HepG2 (cell line): Measurements from ENCODE around the gene LARP1B.

ENCODE experiments used
- EP300 ChIP-seq, 3 experiments: sonication (generic) in 1 of 3; formaldehyde crosslinking in 1 of 3; IDR thresholded peaks; 2 replicates each; pipeline versions ENCODE4 v1.5.1 to v1.6.1; 2011 to 2020; ENCODE audit warnings: low read depth in 2 of 3, low read length in 2 of 3, borderline replicate concordance in 1 of 3, improper control_type of control experiment in 1 of 3, mild to moderate bottlenecking in 1 of 3, missing genetic modification reagents in 1 of 3, moderate library complexity in 1 of 3
- ETV6 ChIP-seq: sonication (generic); formaldehyde crosslinking; conservative IDR thresholded peaks from 2 replicates; pipeline ENCODE4 v1.4.0; 2020; ENCODE audit warnings: missing genetic modification reagents
- FIP1L1 ChIP-seq: fragments of 200-400 bp; formaldehyde crosslinking; IDR thresholded peaks from 2 replicates; pipeline ENCODE4 v1.6.1; 2018; ENCODE audit warnings: low read depth, mild to moderate bottlenecking, low read length, moderate library complexity, borderline replicate concordance; ENCODE audit not compliant: insufficient read depth
- HBP1 ChIP-seq: IDR thresholded peaks from 2 replicates; pipeline ENCODE4 v1.6.1; 2016; ENCODE audit warnings: low read depth, control low read depth
- HNRNPUL1 ChIP-seq: fragments of 200-400 bp; formaldehyde crosslinking; IDR thresholded peaks from 2 replicates; pipeline ENCODE4 v1.6.1; 2017; ENCODE audit warnings: low read depth, mild to moderate bottlenecking, low read length, moderate library complexity
- MAFK ChIP-seq, 2 experiments: IDR thresholded peaks in 1 of 2; conservative IDR thresholded peaks in 1 of 2; 2 replicates each; pipeline ENCODE4 v1.6.1; 2011; ENCODE audit warnings: improper control_type of control experiment in 2 of 2, low read length in 2 of 2
- PPARG ChIP-seq: conservative IDR thresholded peaks from 2 replicates; pipeline ENCODE4 v1.6.1; 2016; ENCODE audit warnings: missing biosample characterization, missing genetic modification reagents
- SAP130 ChIP-seq: IDR thresholded peaks from 2 replicates; pipeline ENCODE4 v1.6.1; 2016; ENCODE audit warnings: low read depth
- ZNF609 ChIP-seq: sonication (generic); formaldehyde crosslinking; IDR thresholded peaks from 2 replicates; pipeline ENCODE4 v1.4.0; 2020; ENCODE audit warnings: mild to moderate bottlenecking, missing genetic modification reagents, borderline replicate concordance
- TF ChIP-seq, protein P1 (sequence below): sonication (generic); formaldehyde crosslinking; IDR thresholded peaks from 2 replicates; pipeline ENCODE4 v1.5.0; 2020; ENCODE audit warnings: mild to moderate bottlenecking, missing genetic modification reagents, moderate library complexity
- TF ChIP-seq, protein P2 (sequence below), 2 experiments: IDR thresholded peaks; 2 replicates each; pipeline ENCODE4 v1.6.1; 2011 to 2012; ENCODE audit warnings: low read length in 2 of 2, borderline replicate concordance in 1 of 2, low read depth in 1 of 2, mild to moderate bottlenecking in 1 of 2, moderate library complexity in 1 of 2

- TF ChIP-seq, protein P1, sequence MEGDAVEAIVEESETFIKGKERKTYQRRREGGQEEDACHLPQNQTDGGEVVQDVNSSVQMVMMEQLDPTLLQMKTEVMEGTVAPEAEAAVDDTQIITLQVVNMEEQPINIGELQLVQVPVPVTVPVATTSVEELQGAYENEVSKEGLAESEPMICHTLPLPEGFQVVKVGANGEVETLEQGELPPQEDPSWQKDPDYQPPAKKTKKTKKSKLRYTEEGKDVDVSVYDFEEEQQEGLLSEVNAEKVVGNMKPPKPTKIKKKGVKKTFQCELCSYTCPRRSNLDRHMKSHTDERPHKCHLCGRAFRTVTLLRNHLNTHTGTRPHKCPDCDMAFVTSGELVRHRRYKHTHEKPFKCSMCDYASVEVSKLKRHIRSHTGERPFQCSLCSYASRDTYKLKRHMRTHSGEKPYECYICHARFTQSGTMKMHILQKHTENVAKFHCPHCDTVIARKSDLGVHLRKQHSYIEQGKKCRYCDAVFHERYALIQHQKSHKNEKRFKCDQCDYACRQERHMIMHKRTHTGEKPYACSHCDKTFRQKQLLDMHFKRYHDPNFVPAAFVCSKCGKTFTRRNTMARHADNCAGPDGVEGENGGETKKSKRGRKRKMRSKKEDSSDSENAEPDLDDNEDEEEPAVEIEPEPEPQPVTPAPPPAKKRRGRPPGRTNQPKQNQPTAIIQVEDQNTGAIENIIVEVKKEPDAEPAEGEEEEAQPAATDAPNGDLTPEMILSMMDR (CRISPR knock-in tag), result no peak
- TF ChIP-seq EP300 (IDR thresholded peaks at IDR 0.05; ENCODE audit: low read depth in 2 of 2, low read length in 2 of 2) (no peak), EP300 (CRISPR knock-in tag; IDR thresholded peaks at IDR 0.05; ENCODE audit: borderline replicate concordance) (no peak), SAP130 (CRISPR knock-in tag) (no peak), PPARG (CRISPR knock-in tag) (no peak), HBP1 (CRISPR knock-in tag) (no peak), ZNF609 (CRISPR knock-in tag) (no peak), MAFK (conservative IDR thresholded peaks at IDR 0.05 in 1 of 2, IDR thresholded peaks at IDR 0.05 in 1 of 2; ENCODE audit: low read length in 2 of 2) (no peak), HNRNPUL1 (no peak), ETV6 (no peak), FIP1L1 (no peak)
- TF ChIP-seq, protein P2, sequence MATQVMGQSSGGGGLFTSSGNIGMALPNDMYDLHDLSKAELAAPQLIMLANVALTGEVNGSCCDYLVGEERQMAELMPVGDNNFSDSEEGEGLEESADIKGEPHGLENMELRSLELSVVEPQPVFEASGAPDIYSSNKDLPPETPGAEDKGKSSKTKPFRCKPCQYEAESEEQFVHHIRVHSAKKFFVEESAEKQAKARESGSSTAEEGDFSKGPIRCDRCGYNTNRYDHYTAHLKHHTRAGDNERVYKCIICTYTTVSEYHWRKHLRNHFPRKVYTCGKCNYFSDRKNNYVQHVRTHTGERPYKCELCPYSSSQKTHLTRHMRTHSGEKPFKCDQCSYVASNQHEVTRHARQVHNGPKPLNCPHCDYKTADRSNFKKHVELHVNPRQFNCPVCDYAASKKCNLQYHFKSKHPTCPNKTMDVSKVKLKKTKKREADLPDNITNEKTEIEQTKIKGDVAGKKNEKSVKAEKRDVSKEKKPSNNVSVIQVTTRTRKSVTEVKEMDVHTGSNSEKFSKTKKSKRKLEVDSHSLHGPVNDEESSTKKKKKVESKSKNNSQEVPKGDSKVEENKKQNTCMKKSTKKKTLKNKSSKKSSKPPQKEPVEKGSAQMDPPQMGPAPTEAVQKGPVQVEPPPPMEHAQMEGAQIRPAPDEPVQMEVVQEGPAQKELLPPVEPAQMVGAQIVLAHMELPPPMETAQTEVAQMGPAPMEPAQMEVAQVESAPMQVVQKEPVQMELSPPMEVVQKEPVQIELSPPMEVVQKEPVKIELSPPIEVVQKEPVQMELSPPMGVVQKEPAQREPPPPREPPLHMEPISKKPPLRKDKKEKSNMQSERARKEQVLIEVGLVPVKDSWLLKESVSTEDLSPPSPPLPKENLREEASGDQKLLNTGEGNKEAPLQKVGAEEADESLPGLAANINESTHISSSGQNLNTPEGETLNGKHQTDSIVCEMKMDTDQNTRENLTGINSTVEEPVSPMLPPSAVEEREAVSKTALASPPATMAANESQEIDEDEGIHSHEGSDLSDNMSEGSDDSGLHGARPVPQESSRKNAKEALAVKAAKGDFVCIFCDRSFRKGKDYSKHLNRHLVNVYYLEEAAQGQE (IDR thresholded peaks at IDR 0.05; ENCODE audit: borderline replicate concordance in 1 of 2, low read depth in 1 of 2, low read length in 2 of 2), result no peak
Observed at GRCh38 chr4:128123036-128123435, 61.9 kb downstream of the LARP1B start.
